ENCODE measurements around the gene CDH23.

Gene CDH23

GRCh38 chr10:71671994-71672946, 275.6 kb downstream of the CDH23 start:
- Histone ChIP-seq H3K4me1 (ENCODE audit: insufficient read depth, low read length, poor library complexity, severe bottlenecking) (peaks cover 3% of the 10 kb centered on the region), H3K9ac (ENCODE audit: low read depth, low read length, poor library complexity, severe bottlenecking) (no peak overlapping the region), H3K9me3 (ENCODE audit: insufficient read depth, low read depth, low read length) (no peaks in the 10 kb centered on the region), H3F3A (ENCODE audit: low read depth) (no peaks in the 10 kb centered on the region), H3K4me2 (ENCODE audit: low read depth, low read length, poor library complexity, severe bottlenecking) (no peak overlapping the region), H3K79me2 (ENCODE audit: insufficient read depth, low read length) (no peaks in the 10 kb centered on the region), H3K27me3 (ENCODE audit: insufficient read depth, low read length, poor library complexity, severe bottlenecking) (no peaks in the 10 kb centered on the region), H3K36me3 (ENCODE audit: insufficient read depth, low read length) (no peaks in the 10 kb centered on the region), H3K9me2 (replicated peaks; ENCODE audit: low read depth, low read length) (no peaks in the 10 kb centered on the region), H4K20me1 (ENCODE audit: insufficient read depth, low read length, poor library complexity, severe bottlenecking) (no peaks in the 10 kb centered on the region), H3K4me3 (ENCODE audit: low read length, poor library complexity, severe bottlenecking) (no peak overlapping the region), H2AFZ (ENCODE audit: low read length) (no peak overlapping the region)
- no peak for TF ChIP-seq EZH2phosphoT487 (IDR thresholded peaks at IDR 0.05; ENCODE audit: borderline replicate concordance)
- no peak for TF ChIP-seq CTCF (conservative IDR thresholded peaks at IDR 0.05; ENCODE audit: low read length)

GRCh38 chr10:71675295-71675970, 278.7 kb downstream of the CDH23 start:
- no peaks in the 10 kb centered on the region for H4K20me1 ChIP-seq (ENCODE audit: insufficient read depth, low read length, poor library complexity, severe bottlenecking)
- H3K27me3 ChIP-seq (ENCODE audit: insufficient read depth, low read length, poor library complexity, severe bottlenecking): no peaks in the 10 kb centered on the region
- no peaks in the 10 kb centered on the region for H3K4me1 ChIP-seq (ENCODE audit: insufficient read depth, low read length, poor library complexity, severe bottlenecking)
- no peak overlapping the region for H3K4me2 ChIP-seq (ENCODE audit: low read depth, low read length, poor library complexity, severe bottlenecking)
- H3K36me3 ChIP-seq (ENCODE audit: insufficient read depth, low read length): no peaks in the 10 kb centered on the region
- H3K79me2 ChIP-seq (ENCODE audit: insufficient read depth, low read length): no peaks in the 10 kb centered on the region
- H3K9ac ChIP-seq (ENCODE audit: low read depth, low read length, poor library complexity, severe bottlenecking): no peak overlapping the region
- TF ChIP-seq EZH2phosphoT487 (IDR thresholded peaks at IDR 0.05; ENCODE audit: borderline replicate concordance): no peak
- no peak for TF ChIP-seq CTCF (conservative IDR thresholded peaks at IDR 0.05; ENCODE audit: low read length)
- no peak overlapping the region for H3K4me3 ChIP-seq (ENCODE audit: low read length, poor library complexity, severe bottlenecking)
- no peaks in the 10 kb centered on the region for H3F3A ChIP-seq (ENCODE audit: low read depth)
- no peaks in the 10 kb centered on the region for H3K9me2 ChIP-seq (replicated peaks; ENCODE audit: low read depth, low read length)
- no peak overlapping the region for H2AFZ ChIP-seq (ENCODE audit: low read length)
- H3K9me3 ChIP-seq (ENCODE audit: insufficient read depth, low read depth, low read length): no peaks in the 10 kb centered on the region

GRCh38 chr10:71677261-71677660, 280.5 kb downstream of the CDH23 start:
- Histone ChIP-seq H3K9me2 (replicated peaks; ENCODE audit: low read depth, low read length) (no peaks in the 10 kb centered on the region), H3K4me2 (ENCODE audit: low read depth, low read length, poor library complexity, severe bottlenecking) (no peak overlapping the region), H4K20me1 (ENCODE audit: insufficient read depth, low read length, poor library complexity, severe bottlenecking) (no peaks in the 10 kb centered on the region), H3K79me2 (ENCODE audit: insufficient read depth, low read length) (no peaks in the 10 kb centered on the region), H3K9me3 (ENCODE audit: insufficient read depth, low read depth, low read length) (no peaks in the 10 kb centered on the region), H3K27me3 (ENCODE audit: insufficient read depth, low read length, poor library complexity, severe bottlenecking) (no peaks in the 10 kb centered on the region), H3K4me1 (ENCODE audit: insufficient read depth, low read length, poor library complexity, severe bottlenecking) (no peaks in the 10 kb centered on the region), H3F3A (ENCODE audit: low read depth) (no peaks in the 10 kb centered on the region), H3K36me3 (ENCODE audit: insufficient read depth, low read length) (no peaks in the 10 kb centered on the region), H3K9ac (ENCODE audit: low read depth, low read length, poor library complexity, severe bottlenecking) (no peak overlapping the region), H3K4me3 (ENCODE audit: low read length, poor library complexity, severe bottlenecking) (no peak overlapping the region), H2AFZ (ENCODE audit: low read length) (no peak overlapping the region)
- TF ChIP-seq CTCF (conservative IDR thresholded peaks at IDR 0.05; ENCODE audit: low read length) (no peak), EZH2phosphoT487 (IDR thresholded peaks at IDR 0.05; ENCODE audit: borderline replicate concordance) (no peak)

All from Loucy (cell line).